Motor neuron (in vitro differentiated cells): ENCODE results near the gene AGAP1. TPM values are rescaled to one million over a fixed set of nuclear protein-coding genes. Genes with fewer than 3 reads are reported as not detected.

ENCODE experiments used
- ATAC-seq, 8 experiments: fragments of 200-7000 bp; cut with Tn5 transposase; replicated peaks in 6 of 8; 2 replicates each; pipeline ENCODE4 v1.8.0; 2021; ENCODE audit warnings: mild to moderate bottlenecking in 8 of 8, moderate library complexity in 8 of 8
- H3K27ac ChIP-seq, 2 donors: fragments of 250-450 bp; sonication (Bioruptor Pico); 2 replicates each; pipeline ENCODE4 v1.9.0; 2021; ENCODE audit warnings: antibody characterized with exemption in 2 of 2, mild to moderate bottlenecking in 2 of 2, moderate library complexity in 1 of 2
- H3K4me1 ChIP-seq, 2 donors: fragments of 250-450 bp; sonication (Bioruptor Pico); replicated peaks in 1 of 2; 2 replicates each; pipeline ENCODE4 v1.6.1; 2021; ENCODE audit warnings: antibody characterized with exemption in 2 of 2, mild to moderate bottlenecking in 2 of 2, moderate library complexity in 1 of 2
- H3K4me3 ChIP-seq, 5 donors: fragments of 250-450 bp; sonication (Bioruptor Pico); 2 replicates each; pipeline ENCODE4 v1.9.0; 2021; ENCODE audit warnings: antibody characterized with exemption in 5 of 5, mild to moderate bottlenecking in 5 of 5, moderate library complexity in 4 of 5
- WGBS, 10 experiments: fragments of 450-650 bp; shearing (Covaris generic); methylation state at CpG; one replicate each; pipeline ENCODE4 v1.0.0; 2022; 5-methylcytosine and 5-hydroxymethylcytosine counted together
- in situ Hi-C, 9 experiments: fragments of 400-800 bp; cut with MboI; loops; one replicate each; pipeline ENCODE4 v1.15.0; 2021; ENCODE audit warnings: low sequenced_read_pairs in 9 of 9, low pct_unique_long_range_greater_than_20kb in 2 of 9; ENCODE audit not compliant: unreplicated experiment in 9 of 9
- total RNA-seq, 8 experiments: library from RNA; unstranded; fragments of 300-600 nt; gene quantifications; 2 replicates each; pipeline versions ENCODE4 v1.2.3 to v1.2.4, GENCODE V29; 2022

Gene AGAP1
- total RNA-seq, 8 experiments from 2014 or later = 5.9 to 51.1 (median 34.3) TPM

GRCh38 chr2:235551965-235552364 is 58.1 kb downstream of the AGAP1 start:
- 10 to 100% (median 55%) methylated on average over 1 to 8 of the region's 8 CpGs; no CpG with 5 or more reads in 3 of the 10 experiments for WGBS, 10 experiments

GRCh38 chr2:235552671-235553070 is 58.8 kb downstream of the AGAP1 start:
- 60 to 67% methylated on average over 1 of the region's 3 CpGs; no CpG with 5 or more reads in 8 of the 10 experiments for WGBS, 10 experiments
- Histone ChIP-seq H3K4me3 (no peak overlapping the region), H3K4me1 (peaks cover 0 to 6% of the 10 kb centered on the region in 2 donors), H3K27ac (no peak overlapping the region)
- ATAC-seq = peak in 1 of 8 experiments; percentile 42
- in situ Hi-C loops = no loop called here

More at GRCh38 chr2:235551965-235552364, 58.1 kb downstream of the AGAP1 start:
- H3K4me3 ChIP-seq = no peak overlapping the region
- H3K27ac ChIP-seq = no peak overlapping the region
- peak; percentile 19 to 97 (median 70) for ATAC-seq
- in situ Hi-C loops = no loop called here
- H3K4me1 ChIP-seq = peaks cover 0 to 6% of the 10 kb centered on the region in 2 donors

GRCh38 chr2:235553291-235553690 is 59.4 kb downstream of the AGAP1 start:
- WGBS, 10 experiments = 17 to 100% (median 92%) methylated on average over 1 to 6 of the region's 6 CpGs; no CpG with 5 or more reads in 1 of the 10 experiments
- Histone ChIP-seq H3K27ac (no peak overlapping the region), H3K4me1 (peaks cover 0 to 6% of the 10 kb centered on the region in 2 donors), H3K4me3 (no peak overlapping the region)
- ATAC-seq = no peak
- in situ Hi-C loops = no loop called here

GRCh38 chr2:235553696-235554100 is 59.9 kb downstream of the AGAP1 start:
- Histone ChIP-seq H3K27ac (no peak overlapping the region), H3K4me1 (peaks cover 0 to 6% of the 10 kb centered on the region in 2 donors), H3K4me3 (no peak overlapping the region)
- in situ Hi-C loops = no loop called here
- 60 to 100% (median 82%) methylated on average over 1 to 7 of the region's 13 CpGs; no CpG with 5 or more reads in 4 of the 10 experiments for WGBS, 10 experiments
- ATAC-seq = no peak

- in situ Hi-C loops = no loop called here
- Histone ChIP-seq H3K4me3 (no peak overlapping the region), H3K4me1 (peaks cover 0 to 6% of the 10 kb centered on the region in 2 donors), H3K27ac (no peak overlapping the region)
- WGBS, 10 experiments = 80 to 100% (median 92%) methylated on average over 1 to 5 of the region's 6 CpGs; no CpG with 5 or more reads in 2 of the 10 experiments
- ATAC-seq = no peak
Observed at GRCh38 chr2:235554385-235554784, 60.5 kb downstream of the AGAP1 start.

- in situ Hi-C loops = no loop called here
- peaks cover 0 to 6% of the 10 kb centered on the region in 2 donors for H3K4me1 ChIP-seq
- no peak for ATAC-seq
Observed at GRCh38 chr2:235554936-235555335, 61.1 kb downstream of the AGAP1 start.

GRCh38 chr2:235555371-235555770 is 61.5 kb downstream of the AGAP1 start:
- in situ Hi-C loops = no loop called here
- no peak for ATAC-seq

More at GRCh38 chr2:235554936-235555335, 61.1 kb downstream of the AGAP1 start:
- Histone ChIP-seq H3K27ac (no peak overlapping the region), H3K4me3 (no peak overlapping the region)
- WGBS, 10 experiments = 73 to 100% (median 91%) methylated on average over 1 to 6 of the region's 9 CpGs; no CpG with 5 or more reads in 2 of the 10 experiments

GRCh38 chr2:235556086-235556485 is 62.2 kb downstream of the AGAP1 start:
- no peak overlapping the region for H3K27ac ChIP-seq
- 60 to 100% (median 96%) methylated on average over 1 to 2 of the region's 3 CpGs; no CpG with 5 or more reads in 6 of the 10 experiments for WGBS, 10 experiments
- peaks cover 0 to 7% of the 10 kb centered on the region in 2 donors for H3K4me1 ChIP-seq
- in situ Hi-C loops = no loop called here
- no peak for ATAC-seq
- no peak overlapping the region for H3K4me3 ChIP-seq

More at GRCh38 chr2:235555371-235555770, 61.5 kb downstream of the AGAP1 start:
- Histone ChIP-seq H3K4me1 (peaks cover 0 to 6% of the 10 kb centered on the region in 2 donors), H3K4me3 (no peak overlapping the region), H3K27ac (no peak overlapping the region)
- WGBS, 10 experiments = 29 to 100% (median 82%) methylated on average over 1 to 2 of the region's 6 CpGs; no CpG with 5 or more reads in 5 of the 10 experiments

- 92 to 100% (median 100%) methylated on average over 1 to 6 of the region's 8 CpGs; no CpG with 5 or more reads in 6 of the 10 experiments for WGBS, 10 experiments
- in situ Hi-C loops = no loop called here
- no peak overlapping the region for H3K4me3 ChIP-seq
- H3K27ac ChIP-seq = no peak overlapping the region
- ATAC-seq = no peak
- peaks cover 2 to 7% of the 10 kb centered on the region in 2 donors for H3K4me1 ChIP-seq
Observed at GRCh38 chr2:235556901-235557300, 63.1 kb downstream of the AGAP1 start.

GRCh38 chr2:235557903-235558302 is 64.1 kb downstream of the AGAP1 start:
- no peak overlapping the region for H3K27ac ChIP-seq
- peaks cover 5 to 7% of the 10 kb centered on the region in 2 donors for H3K4me1 ChIP-seq

GRCh38 chr2:235558572-235558971 is 64.7 kb downstream of the AGAP1 start:
- ATAC-seq = peak in 2 of 8 experiments; percentile 19 to 71
- 90 to 95% (median 91%) methylated on average over 2 to 8 of the region's 8 CpGs; no CpG with 5 or more reads in 5 of the 10 experiments for WGBS, 10 experiments
- H3K4me3 ChIP-seq = no peak overlapping the region
- H3K27ac ChIP-seq = no peak overlapping the region
- peaks cover 8 to 14% of the 10 kb centered on the region in 2 donors for H3K4me1 ChIP-seq
- in situ Hi-C loops = no loop called here

More at GRCh38 chr2:235557903-235558302, 64.1 kb downstream of the AGAP1 start:
- in situ Hi-C loops = no loop called here
- no peak for ATAC-seq
- no peak overlapping the region for H3K4me3 ChIP-seq
- 91 to 100% (median 100%) methylated on average over 1 to 4 of the region's 9 CpGs; no CpG with 5 or more reads in 2 of the 10 experiments for WGBS, 10 experiments

- Histone ChIP-seq H3K27ac (no peak overlapping the region), H3K4me3 (no peak overlapping the region), H3K4me1 (peaks cover 15 to 21% of the 10 kb centered on the region in 2 donors)
- in situ Hi-C loops = no loop called here
- ATAC-seq = no peak
- 83 to 100% (median 89%) methylated on average over 1 to 3 of the region's 6 CpGs; no CpG with 5 or more reads in 4 of the 10 experiments for WGBS, 10 experiments
Observed at GRCh38 chr2:235560345-235560744, 66.5 kb downstream of the AGAP1 start.

- Histone ChIP-seq H3K27ac (no peak overlapping the region), H3K4me1 (peaks cover 16 to 22% of the 10 kb centered on the region in 2 donors), H3K4me3 (no peak overlapping the region)
- ATAC-seq = peak in 3 of 8 experiments; percentile 74 to 89 (median 82)
- WGBS, 10 experiments = 60 to 100% (median 96%) methylated on average over 1 to 2 of the region's 2 CpGs; no CpG with 5 or more reads in 4 of the 10 experiments
- in situ Hi-C loops = no loop called here
Observed at GRCh38 chr2:235561450-235561849, 67.6 kb downstream of the AGAP1 start.
